GM12878 (cell line): ENCODE data around the gene ELP2. TPM values are rescaled to one million over a fixed set of nuclear protein-coding genes. Genes with fewer than 3 reads are reported as not detected.

Experiments used
- ATAC-seq: fragments of 200-7000 bp; cut with Tn5 transposase; 3 replicates; pipeline ENCODE4 v1.9.1; 2020; ENCODE audit warnings: mild to moderate bottlenecking, moderate library complexity
- BruUV-seq: library from RNA; stranded (reverse); fragments of 400-500 nt; replicated peaks from 2 replicates; lab custom pipeline; 2021; lab: Mats Ljungman, UMichigan
- CTCF ChIA-PET: fragments of 300-600 bp; sonication (Branson Sonifier 250); formaldehyde crosslinking; extraction: SDS; loops from one replicate; lab custom pipeline; 2021; ENCODE audit warnings: inconsistent platforms; lab: Yijun Ruan, JAX
- POLR2A ChIA-PET: fragments of 350-600 bp; formaldehyde crosslinking; extraction: SDS; loops from one replicate; lab custom pipeline; 2021; ENCODE audit warnings: inconsistent platforms; lab: Charles Lee
- RAD21 ChIA-PET: fragments of 300-600 bp; sonication (Branson Sonifier 250); formaldehyde crosslinking; loops from one replicate; lab custom pipeline; 2023; ENCODE audit warnings: antibody characterized with exemption; ENCODE audit not compliant: unreplicated experiment; lab: Charles Lee
- SMC1A ChIA-PET: fragments of 300-600 bp; sonication (Branson Sonifier 250); formaldehyde crosslinking; loops from one replicate; lab custom pipeline; 2023; ENCODE audit not compliant: unreplicated experiment, uncharacterized antibody; lab: Charles Lee
- DNase-seq: peaks from one replicate; pipeline ENCODE4 v3.0.0-alpha.2; 2011; ENCODE audit warnings: low read depth, low spot score
- FAIRE-seq: peaks from 3 replicates; lab custom pipeline; 2011; peaks lifted over from hg19 to GRCh38; lab: Jason Lieb, UNC
- H2AFZ ChIP-seq: 2 replicates; pipeline ENCODE4 v1.6.0; 2011; ENCODE audit warnings: low read depth, low read length, control low read depth; ENCODE audit not compliant: control insufficient read depth
- H3K27ac ChIP-seq: 2 replicates; pipeline ENCODE4 v1.5.1; 2011; ENCODE audit warnings: control low read depth; ENCODE audit not compliant: control insufficient read depth, insufficient read depth
- H3K27me3 ChIP-seq, 2 experiments: replicated peaks in 1 of 2; 2 replicates each; pipeline versions ENCODE4 v1.6.0 to v1.6.1; 2011; ENCODE audit warnings: low read length in 1 of 2; ENCODE audit not compliant: control insufficient read depth in 2 of 2, insufficient read depth in 2 of 2
- H3K36me3 ChIP-seq, 2 experiments: 2 replicates each; pipeline ENCODE4 v1.5.1; 2011; ENCODE audit warnings: low read length in 1 of 2; ENCODE audit not compliant: control insufficient read depth in 2 of 2, insufficient read depth in 2 of 2
- H3K4me1 ChIP-seq: 2 replicates; pipeline ENCODE4 v1.6.1; 2011; ENCODE audit warnings: mild to moderate bottlenecking, low read length, moderate library complexity, mixed read lengths; ENCODE audit not compliant: control insufficient read depth, insufficient read depth
- H3K4me2 ChIP-seq: 2 replicates; pipeline ENCODE4 v1.6.0; 2011; ENCODE audit warnings: control low read depth; ENCODE audit not compliant: control insufficient read depth, insufficient read depth
- H3K4me3 ChIP-seq: fragments of 200-600 bp; sonication (generic); 2 replicates; pipeline ENCODE4 v1.5.1; 2016
- H3K79me2 ChIP-seq: 2 replicates; pipeline ENCODE4 v1.6.0; 2011; ENCODE audit warnings: low read length; ENCODE audit not compliant: control insufficient read depth, insufficient read depth
- H3K9ac ChIP-seq: 2 replicates; pipeline ENCODE4 v1.8.0; 2011; ENCODE audit warnings: low read length, control low read depth, mixed read lengths; ENCODE audit not compliant: control insufficient read depth, insufficient read depth
- H3K9me3 ChIP-seq: replicated peaks from 3 replicates; pipeline ENCODE4 v1.5.1; 2011; ENCODE audit warnings: mild to moderate bottlenecking, low read length; ENCODE audit not compliant: control insufficient read depth, insufficient read depth
- H4K20me1 ChIP-seq: 2 replicates; pipeline ENCODE4 v1.6.0; 2011; ENCODE audit not compliant: control insufficient read depth, insufficient read depth
- CHD1 ChIP-seq: IDR thresholded peaks from 2 replicates; pipeline ENCODE4 v1.6.1; 2012; ENCODE audit warnings: low read depth, low read length, improper control_type of control experiment
- LARP7 ChIP-seq: fragments of 450-650 bp; IDR thresholded peaks from 2 replicates; pipeline ENCODE4 v1.6.1; 2017; ENCODE audit warnings: mild to moderate bottlenecking
- WGBS: methylation state at CpG from one replicate; pipeline ENCODE4 v1.1.6; 2016; ENCODE audit warnings: low lambda C conversion rate; ENCODE audit not compliant: insufficient replicate concordance, insufficient coverage; ENCODE audit errors: missing lambda C conversion rate; 5-methylcytosine and 5-hydroxymethylcytosine counted together
- in situ Hi-C: fragments of 300-500 bp; cut with MboI; formaldehyde crosslinking; loops from 9 replicates; pipeline ENCODE4 v1.14.3; 2018; ENCODE audit warnings: mixed read lengths
- intact Hi-C: fragments of 100-400 bp; cut with micrococcal nuclease; formaldehyde crosslinking; loops from one replicate; pipeline ENCODE4 v1.14.2; 2022; ENCODE audit not compliant: unreplicated experiment
- polyA plus RNA-seq, 11 experiments: library from polyadenylated mRNA; depleted of rRNA in 4 of 11; unstranded in 6 of 11; stranded (reverse) in 5 of 11; fragments of >200 nt; fragmentation: Nextera tagmentation in 4 of 11; fragmentation: Illumina TruSeq in 1 of 11; extraction: Ambion mirVana in 4 of 11; extraction: Trizol in 1 of 11; gene quantifications; 1 replicate in 1 of 11; 2 replicates in 10 of 11; pipeline versions ENCODE4 v1.2.1 to v1.2.3, GENCODE V29; 2011 to 2016; ENCODE audit warnings: inconsistent platforms in 2 of 11, missing spikeins in 2 of 11, low read depth in 1 of 11
- total RNA-seq, 4 experiments: library from RNA; depleted of rRNA in 3 of 4; stranded (reverse); fragments of >200 nt in 3 of 4; fragmentation: Illumina TruSeq in 1 of 4; extraction: Trizol in 1 of 4; gene quantifications; 2 replicates each; pipeline versions ENCODE4 v1.2.1 to v1.2.3, GENCODE V29; 2013 to 2021
- TF ChIP-seq, protein P1 (sequence below): fragments of 450-650 bp; IDR thresholded peaks from 2 replicates; pipeline ENCODE4 v1.6.1; 2016; ENCODE audit warnings: mild to moderate bottlenecking

ELP2 gene
- total and polyA plus RNA-seq, 10 of the 15 experiments (the other 5 are each of a cell fraction or from before 2014, with no cell fraction given), result 56.9 to 134 (median 88.5) TPM

GRCh38 chr18:36139245-36139644 is 9.5 kb downstream of the ELP2 start:
- POLR2A ChIA-PET, result no interaction called here

GRCh38 chr18:36141576-36141975 is 11.9 kb downstream of the ELP2 start:
- ChIA-PET CTCF (no interaction called here), RAD21 (no interaction called here), POLR2A (interaction anchor here (0.7 kb wide), 1 partner anchor 56 kb away, joined by 4 read pairs; no protein-coding TSS in a partner anchor), SMC1A (interaction anchor here (1.2 to 1.4 kb wide), 2 partner anchors 11 to 25 kb away, joined by 3 to 4 read pairs; no protein-coding TSS in a partner anchor)
- in situ Hi-C loops, result no loop called here
- Histone ChIP-seq H3K9ac (no peak overlapping the region), H3K4me1 (no peaks in the 10 kb centered on the region), H3K79me2 (no peaks in the 10 kb centered on the region; the same call in 1 of the 2 replicates), H3K9me3 (no peaks in the 10 kb centered on the region), H3K4me3 (no peak overlapping the region), H4K20me1 (no peaks in the 10 kb centered on the region), H3K4me2 (no peak overlapping the region), H3K27me3 (no peaks in the 10 kb centered on the region), H3K27ac (no peak overlapping the region), H2AFZ (no peak overlapping the region), H3K36me3 (peaks cover 2 to 30% of the 10 kb centered on the region in 2 experiments)
- intact Hi-C loops, result no loop called here
- no TSS peak for BruUV-seq
- 88% methylated on average over 4 of the region's 4 CpGs for WGBS
- no peak for ATAC-seq
- TF ChIP-seq, protein P1, sequence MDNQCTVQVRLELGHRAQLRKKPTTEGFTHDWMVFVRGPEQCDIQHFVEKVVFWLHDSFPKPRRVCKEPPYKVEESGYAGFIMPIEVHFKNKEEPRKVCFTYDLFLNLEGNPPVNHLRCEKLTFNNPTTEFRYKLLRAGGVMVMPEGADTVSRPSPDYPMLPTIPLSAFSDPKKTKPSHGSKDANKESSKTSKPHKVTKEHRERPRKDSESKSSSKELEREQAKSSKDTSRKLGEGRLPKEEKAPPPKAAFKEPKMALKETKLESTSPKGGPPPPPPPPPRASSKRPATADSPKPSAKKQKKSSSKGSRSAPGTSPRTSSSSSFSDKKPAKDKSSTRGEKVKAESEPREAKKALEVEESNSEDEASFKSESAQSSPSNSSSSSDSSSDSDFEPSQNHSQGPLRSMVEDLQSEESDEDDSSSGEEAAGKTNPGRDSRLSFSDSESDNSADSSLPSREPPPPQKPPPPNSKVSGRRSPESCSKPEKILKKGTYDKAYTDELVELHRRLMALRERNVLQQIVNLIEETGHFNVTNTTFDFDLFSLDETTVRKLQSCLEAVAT, result no peak
- DNase-seq, result no peak
- FAIRE-seq, result no peak

More at GRCh38 chr18:36139245-36139644, 9.5 kb downstream of the ELP2 start:
- Histone ChIP-seq H3K9me3 (no peaks in the 10 kb centered on the region), H3K36me3 (peaks cover 2 to 11% of the 10 kb centered on the region in 2 experiments; a peak in 3 of 4 replicates), H3K79me2 (peaks cover 9% of the 10 kb centered on the region), H3K4me1 (no peaks in the 10 kb centered on the region), H3K4me2 (no peak overlapping the region), H3K27ac (no peak overlapping the region), H3K4me3 (no peak overlapping the region), H3K9ac (no peak overlapping the region), H3K27me3 (no peaks in the 10 kb centered on the region), H4K20me1 (no peaks in the 10 kb centered on the region), H2AFZ (no peak overlapping the region)
- RAD21 ChIA-PET, result no interaction called here
- in situ Hi-C loops, result no loop called here
- BruUV-seq, result no TSS peak
- WGBS, result 98% methylated on average over 5 of the region's 5 CpGs
- DNase-seq, result no peak
- FAIRE-seq, result peak; percentile 61
- CTCF ChIA-PET, result no interaction called here
- TF ChIP-seq CHD1 (no peak), LARP7 (no peak)
- intact Hi-C loops, result no loop called here
- SMC1A ChIA-PET, result interaction anchor here (1.0 to 2.6 kb wide), 7 partner anchors 8 to 146 kb away, joined by 3 to 12 read pairs (median 4); no protein-coding TSS in a partner anchor
- no peak for ATAC-seq
